ENCODE data around the gene CD2BP2. TPM values are rescaled to one million over a fixed set of nuclear protein-coding genes. Genes with fewer than 3 reads are reported as not detected.

Gene CD2BP2
- polyA plus RNA-seq, 1 donor (not counting 4 experiments of a cell fraction or from before 2014, with no cell fraction given): 49.5 TPM

GRCh38 chr16:30354423-30355143, 525 bp downstream of the CD2BP2 start:
- dilution Hi-C loops (cut with MboI; ENCODE audit: extremely low pct_ligation_motif_present, low sequenced_read_pairs): no loop called here
- Histone ChIP-seq H3K9ac (ENCODE audit: control insufficient read depth, extremely low read depth, insufficient read depth, low read length) (peak overlapping the region; percentile 95), H3K79me2 (ENCODE audit: control insufficient read depth, insufficient read depth, low read length) (peaks cover 33% of the 10 kb centered on the region), H3K4me1 (ENCODE audit: control insufficient read depth, extremely low read depth, insufficient read depth, low read length) (peaks cover 16% of the 10 kb centered on the region), H3K4me2 (ENCODE audit: control insufficient read depth, extremely low read depth, insufficient read depth, low read depth, low read length) (peak overlapping the region; percentile 92), H3K27ac (ENCODE audit: control insufficient read depth, insufficient read depth, low read length) (peak overlapping the region; percentile 96), H3K4me3 (ENCODE audit: control insufficient read depth in 2 of 3, extremely low read depth in 1 of 3, insufficient read depth in 2 of 3, low read depth in 1 of 3, low read length in 3 of 3) (peak overlapping the region; percentile 95 to 100 (median 99)), H3K9me3 (ENCODE audit: control insufficient read depth, low read depth, low read length) (no peaks in the 10 kb centered on the region), H3K9me1 (ENCODE audit: control insufficient read depth, extremely low read depth, insufficient read depth, low read length) (no peaks in the 10 kb centered on the region), H3K36me3 (ENCODE audit: control insufficient read depth in 2 of 2, extremely low read depth in 1 of 2, insufficient read depth in 2 of 2, low read length in 2 of 2) (peaks cover 37 to 53% of the 10 kb centered on the region in 2 experiments), H3K27me3 (ENCODE audit: control insufficient read depth, extremely low read depth, insufficient read depth, low read length) (no peaks in the 10 kb centered on the region), H2AFZ (ENCODE audit: control insufficient read depth, low read length) (peak overlapping the region; percentile 93), H4K20me1 (ENCODE audit: control insufficient read depth, extremely low read depth, insufficient read depth, low read length) (no peaks in the 10 kb centered on the region)
- FAIRE-seq (no peak), DNase-seq (ENCODE audit: low read depth, low spot score) (no peak)
- no peak for TF ChIP-seq CTCF (optimal IDR thresholded peaks at IDR 0.05 in 1 of 3, IDR thresholded peaks at IDR 0.05 in 1 of 3, conservative IDR thresholded peaks at IDR 0.05 in 1 of 3; ENCODE audit: extremely low read depth in 1 of 3, insufficient read depth in 2 of 3, low read length in 3 of 3)
- no peak for TF ChIP-seq EZH2 (IDR thresholded peaks at IDR 0.05; ENCODE audit: low read length)

GRCh38 chr16:30353438-30354129, 1.5 kb downstream of the CD2BP2 start:
- Histone ChIP-seq H3K27me3 (ENCODE audit: control insufficient read depth, extremely low read depth, insufficient read depth, low read length) (no peaks in the 10 kb centered on the region), H3K4me1 (ENCODE audit: control insufficient read depth, extremely low read depth, insufficient read depth, low read length) (peaks cover 16% of the 10 kb centered on the region), H3K9ac (ENCODE audit: control insufficient read depth, extremely low read depth, insufficient read depth, low read length) (peak overlapping the region; percentile 95), H3K9me3 (ENCODE audit: control insufficient read depth, low read depth, low read length) (no peaks in the 10 kb centered on the region), H4K20me1 (ENCODE audit: control insufficient read depth, extremely low read depth, insufficient read depth, low read length) (no peaks in the 10 kb centered on the region), H3K36me3 (ENCODE audit: control insufficient read depth in 2 of 2, extremely low read depth in 1 of 2, insufficient read depth in 2 of 2, low read length in 2 of 2) (peaks cover 35 to 45% of the 10 kb centered on the region in 2 experiments), H3K4me2 (ENCODE audit: control insufficient read depth, extremely low read depth, insufficient read depth, low read depth, low read length) (peak overlapping the region; percentile 92), H2AFZ (ENCODE audit: control insufficient read depth, low read length) (no peak overlapping the region), H3K4me3 (ENCODE audit: control insufficient read depth in 2 of 3, extremely low read depth in 1 of 3, insufficient read depth in 2 of 3, low read depth in 1 of 3, low read length in 3 of 3) (peak overlapping the region; percentile 95 to 100 (median 99)), H3K79me2 (ENCODE audit: control insufficient read depth, insufficient read depth, low read length) (peaks cover 30% of the 10 kb centered on the region), H3K27ac (ENCODE audit: control insufficient read depth, insufficient read depth, low read length) (no peak overlapping the region), H3K9me1 (ENCODE audit: control insufficient read depth, extremely low read depth, insufficient read depth, low read length) (no peaks in the 10 kb centered on the region)
- dilution Hi-C loops (cut with MboI; ENCODE audit: extremely low pct_ligation_motif_present, low sequenced_read_pairs): no loop called here
- FAIRE-seq: no peak
- DNase-seq (ENCODE audit: low read depth, low spot score): no peak
- TF ChIP-seq CTCF (optimal IDR thresholded peaks at IDR 0.05 in 1 of 3, IDR thresholded peaks at IDR 0.05 in 1 of 3, conservative IDR thresholded peaks at IDR 0.05 in 1 of 3; ENCODE audit: extremely low read depth in 1 of 3, insufficient read depth in 2 of 3, low read length in 3 of 3) (no peak), EZH2 (IDR thresholded peaks at IDR 0.05; ENCODE audit: low read length) (no peak)

Measured in keratinocyte (primary cell).